Mesothelial cell of epicardium (in vitro differentiated cells): ENCODE data around the gene RTN4. TPM values are rescaled to one million over a fixed set of nuclear protein-coding genes. Genes with fewer than 3 reads are reported as not detected.
"Not testable (repeated sequence)": the region's sequence is repeated elsewhere in the genome, so short reads cannot be mapped to it uniquely, and the experiment has no call there.

Experiments used
- DNase-seq, 2 experiments: peaks; one replicate each; pipeline ENCODE4 v3.0.0; 2021; ENCODE audit warnings: low spot score in 2 of 2; ENCODE audit not compliant: unreplicated experiment in 2 of 2
- H3K27ac Mint-ChIP-seq: 2 replicates; pipeline ENCODE4 v1.8.0; 2021; ENCODE audit warnings: mixed read lengths
- H3K27me3 Mint-ChIP-seq: 2 replicates; pipeline ENCODE4 v1.8.0; 2021; ENCODE audit warnings: low read depth, mixed read lengths
- H3K36me3 Mint-ChIP-seq: 2 replicates; pipeline ENCODE4 v1.8.0; 2021; ENCODE audit warnings: mixed read lengths
- H3K4me1 Mint-ChIP-seq: 2 replicates; pipeline ENCODE4 v1.8.0; 2021; ENCODE audit warnings: mixed read lengths
- H3K4me3 Mint-ChIP-seq: 2 replicates; pipeline ENCODE4 v1.8.0; 2021; ENCODE audit warnings: mild to moderate bottlenecking, moderate library complexity, mixed read lengths
- H3K9me3 Mint-ChIP-seq: 2 replicates; pipeline ENCODE4 v1.8.0; 2021; ENCODE audit warnings: mixed read lengths
- CTCF ChIP-seq: fragments of 200-600 bp; sonication (generic); IDR thresholded peaks from one replicate; pipeline ENCODE4 v1.5.0; 2021; ENCODE audit warnings: antibody characterized with exemption; ENCODE audit not compliant: unreplicated experiment
- total RNA-seq: library from RNA; stranded (reverse); gene quantifications from 3 replicates; pipeline ENCODE4 v1.2.1, GENCODE V29; 2021

RTN4 gene
- total RNA-seq, 1 donor from 2014 or later: 178 TPM

DNA sequence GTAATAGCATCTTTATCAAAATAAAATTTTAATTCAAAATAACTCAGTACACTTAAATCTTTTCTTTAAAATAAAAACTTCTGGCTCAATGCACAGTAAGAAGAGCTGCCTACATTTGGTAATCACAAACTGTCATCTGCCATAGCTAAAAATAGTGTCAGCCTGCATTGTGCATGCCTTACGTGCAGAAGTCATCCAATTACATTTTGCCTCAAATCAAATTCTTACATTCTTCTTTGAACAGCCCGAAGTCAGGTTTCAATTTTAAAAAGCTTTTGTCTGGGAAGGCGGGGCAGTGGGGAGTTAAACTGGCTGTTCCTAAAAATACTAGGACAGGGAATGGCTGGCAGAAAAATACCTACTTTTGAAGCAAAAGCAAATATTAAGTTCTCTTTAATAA, 51.1 kb downstream of the RTN4 start:
- Mint-ChIP-seq H3K4me1 (peaks cover 35% of the 10 kb centered on the region), H3K9me3 (no peaks in the 10 kb centered on the region), H3K4me3 (no peak overlapping the region), H3K27ac (peak overlapping the region; percentile 54), H3K27me3 (no peaks in the 10 kb centered on the region), H3K36me3 (peaks cover 4% of the 10 kb centered on the region)
- DNase-seq: no peak
- no peak for TF ChIP-seq CTCF

GRCh38 chr2:54997826-54998225, 52.4 kb downstream of the RTN4 start:
- Mint-ChIP-seq H3K9me3 (no peaks in the 10 kb centered on the region), H3K27me3 (no peaks in the 10 kb centered on the region), H3K36me3 (peaks cover 4% of the 10 kb centered on the region), H3K4me1 (peaks cover 36% of the 10 kb centered on the region), H3K27ac (no peak overlapping the region), H3K4me3 (no peak overlapping the region)
- DNase-seq: no peak
- TF ChIP-seq CTCF: no peak

DNA sequence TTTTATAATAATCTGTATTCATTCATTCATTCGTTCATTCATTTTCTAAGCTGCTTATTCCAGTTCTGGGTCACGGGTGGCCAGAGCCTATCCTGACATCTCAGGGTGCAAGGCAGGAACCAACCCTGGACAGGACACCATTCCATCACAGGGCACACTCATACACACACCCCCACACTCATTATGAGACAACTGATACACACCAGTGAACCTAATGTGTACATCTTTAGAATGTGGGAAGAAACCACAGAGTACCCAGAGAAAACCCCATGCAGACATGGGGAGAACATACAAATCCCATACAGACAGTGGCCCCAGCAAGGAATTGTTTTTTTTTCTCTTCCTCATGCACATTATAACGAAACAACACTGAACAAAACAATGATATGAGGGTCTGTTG, 54.7 kb downstream of the RTN4 start:
- peaks cover 30% of the 10 kb centered on the region for H3K4me1 Mint-ChIP-seq
- peaks cover 4% of the 10 kb centered on the region for H3K36me3 Mint-ChIP-seq
- H3K27me3 Mint-ChIP-seq: no peaks in the 10 kb centered on the region
- DNase-seq: no peak
- H3K9me3 Mint-ChIP-seq: no peaks in the 10 kb centered on the region
- no peak overlapping the region for H3K27ac Mint-ChIP-seq
- no peak overlapping the region for H3K4me3 Mint-ChIP-seq
- TF ChIP-seq CTCF: no peak

GRCh38 chr2:54990694-54991093, 59.6 kb downstream of the RTN4 start:
- H3K4me3 Mint-ChIP-seq, H3K9me3 Mint-ChIP-seq, H3K27me3 Mint-ChIP-seq, H3K27ac Mint-ChIP-seq, H3K36me3 Mint-ChIP-seq, DNase-seq, H3K4me1 Mint-ChIP-seq: not testable (repeated sequence)

- H3K27me3 Mint-ChIP-seq: no peaks in the 10 kb centered on the region
- H3K4me3 Mint-ChIP-seq: no peak overlapping the region
- H3K36me3 Mint-ChIP-seq: peaks cover 5% of the 10 kb centered on the region
- H3K9me3 Mint-ChIP-seq: no peaks in the 10 kb centered on the region
- peaks cover 7% of the 10 kb centered on the region for H3K4me1 Mint-ChIP-seq
- no peak for TF ChIP-seq CTCF
- H3K27ac Mint-ChIP-seq: no peak overlapping the region
- DNase-seq: no peak
These were observed 61.6 kb downstream of the RTN4 start for GRCh38 chr2:54988612-54989011.

- H3K9me3 Mint-ChIP-seq: no peaks in the 10 kb centered on the region
- peaks cover 10% of the 10 kb centered on the region for H3K36me3 Mint-ChIP-seq
- no peak for TF ChIP-seq CTCF
- no peak overlapping the region for H3K4me3 Mint-ChIP-seq
- H3K27me3 Mint-ChIP-seq: no peaks in the 10 kb centered on the region
- no peak for DNase-seq
- peaks cover 9% of the 10 kb centered on the region for H3K4me1 Mint-ChIP-seq
- H3K27ac Mint-ChIP-seq: no peak overlapping the region
These were observed 64.0 kb downstream of the RTN4 start for GRCh38 chr2:54986264-54986663.
